H1 (cell line): ENCODE data around the gene C19orf73. TPM values are rescaled to one million over a fixed set of nuclear protein-coding genes. Genes with fewer than 3 reads are reported as not detected.

ENCODE experiments used
- CEBPB ChIP-seq: IDR thresholded peaks from 2 replicates; pipeline ENCODE4 v1.6.1; 2012; ENCODE audit warnings: low read depth, low read length
- USF2 ChIP-seq: IDR thresholded peaks from 2 replicates; pipeline ENCODE4 v1.6.1; 2011; ENCODE audit warnings: low read length, improper control_type of control experiment
- polyA plus RNA-seq, 7 experiments: library from polyadenylated mRNA; depleted of rRNA in 3 of 7; stranded (reverse) in 5 of 7; unstranded in 2 of 7; fragments of >200 nt in 5 of 7; fragments of 200-250 nt in 2 of 7; gene quantifications; 1 replicate in 5 of 7; 2 replicates in 1 of 7; 4 replicates in 1 of 7; pipeline versions ENCODE4 v1.2.1 to v1.2.3, GENCODE V29; 2011 to 2013; ENCODE audit warnings: missing spikeins in 2 of 7, mixed read lengths in 2 of 7
- total RNA-seq: library from RNA; stranded (reverse); fragmentation: NEBNext Ultra II Directional; extraction: Animal tissue kit (Norgen Biotek cat#: 25700); gene quantifications from 2 replicates; pipeline ENCODE4 v1.2.1, GENCODE V29; 2021
- TF ChIP-seq, protein P1 (sequence below): IDR thresholded peaks from 2 replicates; pipeline ENCODE4 v1.6.1; 2012; ENCODE audit warnings: inconsistent platforms
- TF ChIP-seq, protein P2 (sequence below), 3 experiments: IDR thresholded peaks; 1 replicate in 2 of 3; 2 replicates in 1 of 3; pipeline versions ENCODE4 v1.5.1 to v1.6.1; 2011; ENCODE audit warnings: low read length in 3 of 3, mild to moderate bottlenecking in 3 of 3, inconsistent platforms in 2 of 3, low read depth in 1 of 3, moderate library complexity in 1 of 3; ENCODE audit not compliant: insufficient read depth in 1 of 3; ENCODE audit errors: control extremely low read depth in 1 of 3

Gene C19orf73
- total and polyA plus RNA-seq, 2 of the 8 experiments (the other 6 are each of a cell fraction or from before 2014, with no cell fraction given) = 2.5 to 4.6 TPM

- TF ChIP-seq CEBPB (no peak), USF2 (no peak)
- TF ChIP-seq, protein P1, sequence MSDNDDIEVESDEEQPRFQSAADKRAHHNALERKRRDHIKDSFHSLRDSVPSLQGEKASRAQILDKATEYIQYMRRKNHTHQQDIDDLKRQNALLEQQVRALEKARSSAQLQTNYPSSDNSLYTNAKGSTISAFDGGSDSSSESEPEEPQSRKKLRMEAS = no peak
- TF ChIP-seq, protein P2, sequence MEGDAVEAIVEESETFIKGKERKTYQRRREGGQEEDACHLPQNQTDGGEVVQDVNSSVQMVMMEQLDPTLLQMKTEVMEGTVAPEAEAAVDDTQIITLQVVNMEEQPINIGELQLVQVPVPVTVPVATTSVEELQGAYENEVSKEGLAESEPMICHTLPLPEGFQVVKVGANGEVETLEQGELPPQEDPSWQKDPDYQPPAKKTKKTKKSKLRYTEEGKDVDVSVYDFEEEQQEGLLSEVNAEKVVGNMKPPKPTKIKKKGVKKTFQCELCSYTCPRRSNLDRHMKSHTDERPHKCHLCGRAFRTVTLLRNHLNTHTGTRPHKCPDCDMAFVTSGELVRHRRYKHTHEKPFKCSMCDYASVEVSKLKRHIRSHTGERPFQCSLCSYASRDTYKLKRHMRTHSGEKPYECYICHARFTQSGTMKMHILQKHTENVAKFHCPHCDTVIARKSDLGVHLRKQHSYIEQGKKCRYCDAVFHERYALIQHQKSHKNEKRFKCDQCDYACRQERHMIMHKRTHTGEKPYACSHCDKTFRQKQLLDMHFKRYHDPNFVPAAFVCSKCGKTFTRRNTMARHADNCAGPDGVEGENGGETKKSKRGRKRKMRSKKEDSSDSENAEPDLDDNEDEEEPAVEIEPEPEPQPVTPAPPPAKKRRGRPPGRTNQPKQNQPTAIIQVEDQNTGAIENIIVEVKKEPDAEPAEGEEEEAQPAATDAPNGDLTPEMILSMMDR (IDR thresholded peaks at IDR 0.05; ENCODE audit: control extremely low read depth in 1 of 3, insufficient read depth in 1 of 3, low read depth in 1 of 3, low read length in 3 of 3) = no peak
These were observed 15.4 kb downstream of the C19orf73 start (continued) for GRCh38 chr19:49103331-49104085.
